ENCODE results near the gene GPR68.

- TF ChIP-seq CTCF (IDR thresholded peaks at IDR 0.05; ENCODE audit: low read length) (no peak), EZH2phosphoT487 (IDR thresholded peaks at IDR 0.05; ENCODE audit: low read length) (no peak), EZH2 (optimal IDR thresholded peaks at IDR 0.05; ENCODE audit: low read depth, low read length) (no peak)
Measured at GRCh38 chr14:91281346-91281745, 36.8 kb upstream of the GPR68 start.
